ENCODE measurements around the gene CCNG1.
"Not testable (repeated sequence)": the region's sequence is repeated elsewhere in the genome, so short reads cannot be mapped to it uniquely, and the experiment has no call there.

Gene CCNG1

GRCh38 chr5:163445345-163445744, 8.0 kb downstream of the CCNG1 start:
- no peak for DNase-seq

- no peak for DNase-seq
Measured at GRCh38 chr5:163447191-163447590, 9.8 kb downstream of the CCNG1 start.

DNA sequence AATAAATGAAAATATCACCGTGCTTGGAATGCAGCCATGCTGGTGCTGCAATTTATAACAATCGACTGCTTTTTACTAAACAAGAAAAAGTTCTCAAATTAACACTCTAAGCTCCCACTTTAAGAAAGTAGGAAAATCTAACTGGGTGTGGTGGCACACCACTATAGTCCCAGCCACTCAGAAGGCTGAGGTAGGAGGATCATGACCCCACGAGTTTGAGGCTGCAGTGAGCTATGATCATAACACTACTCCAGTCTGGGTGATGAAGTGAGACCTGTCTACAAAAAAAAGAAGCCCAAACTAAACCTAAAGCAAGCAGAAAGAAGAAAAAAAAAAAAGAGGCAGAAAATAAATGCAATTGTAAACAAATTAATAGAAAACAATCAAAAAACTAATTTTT, 10.5 kb downstream of the CCNG1 start:
- DNase-seq: no peak

DNA sequence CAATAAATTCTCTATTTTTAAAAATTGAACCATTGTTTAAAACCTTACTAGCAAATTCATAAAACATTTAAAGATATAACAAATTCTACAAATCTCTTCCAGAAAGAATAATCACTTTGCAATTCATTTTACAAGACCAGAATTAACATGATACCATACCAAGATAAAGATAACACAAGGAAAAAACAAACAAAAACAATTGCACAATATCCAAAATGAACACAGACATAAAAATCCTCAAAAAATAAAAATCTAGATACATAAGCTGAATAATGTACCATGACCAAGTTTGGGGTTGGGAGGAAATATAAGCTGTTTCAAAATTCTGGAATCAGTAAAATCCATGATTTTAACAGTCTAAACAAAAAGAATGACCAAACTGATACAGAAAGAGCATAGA, 11.1 kb downstream of the CCNG1 start:
- no peak for DNase-seq

DNA sequence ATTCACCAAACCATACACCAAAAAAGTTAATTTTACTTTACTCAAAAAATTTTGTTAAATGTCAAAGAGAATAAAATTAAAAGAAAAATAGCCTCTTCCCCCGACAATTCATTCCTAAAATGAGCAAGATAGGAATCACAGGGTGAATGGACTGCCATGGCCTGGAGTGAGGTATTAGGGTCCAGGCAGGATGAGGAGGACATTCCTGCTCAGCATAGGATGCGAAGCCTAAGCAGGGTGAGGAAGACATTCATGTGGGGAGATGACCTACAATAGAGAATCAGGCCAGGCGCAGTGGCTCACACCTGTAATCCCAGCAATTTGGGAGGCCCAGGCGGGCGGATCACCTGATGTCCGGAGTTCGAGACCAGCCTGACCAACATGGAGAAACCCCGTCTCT, 14.1 kb downstream of the CCNG1 start:
- no peak for DNase-seq

DNA sequence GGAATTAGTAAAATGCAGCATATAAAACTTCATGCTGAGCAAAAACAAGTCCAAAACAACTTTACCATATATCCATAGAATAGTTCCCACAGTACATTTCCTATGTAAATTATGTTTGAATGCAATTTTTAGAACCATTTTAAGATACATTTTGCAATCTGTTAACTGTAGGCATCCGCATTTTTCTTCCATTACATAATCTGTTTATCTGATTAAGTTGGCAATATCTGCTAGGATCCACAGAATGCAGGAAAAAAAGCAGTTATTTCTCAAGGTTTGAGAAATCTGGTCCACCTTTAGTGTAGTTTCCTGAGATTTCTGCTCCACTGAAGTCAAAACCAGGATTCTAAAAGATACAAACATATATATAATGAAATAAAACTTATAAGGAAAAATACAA, 16.3 kb downstream of the CCNG1 start:
- no peak for DNase-seq

GRCh38 chr5:163455406-163455805, 18.0 kb downstream of the CCNG1 start:
- DNase-seq: not testable (repeated sequence)

- DNase-seq: no peak
Measured at GRCh38 chr5:163456029-163456589, 18.7 kb downstream of the CCNG1 start.

- no peak for DNase-seq
Measured at GRCh38 chr5:163456840-163457239, 19.4 kb downstream of the CCNG1 start.

- DNase-seq: no peak
Measured at GRCh38 chr5:163458778-163459385, 21.5 kb downstream of the CCNG1 start.

DNA sequence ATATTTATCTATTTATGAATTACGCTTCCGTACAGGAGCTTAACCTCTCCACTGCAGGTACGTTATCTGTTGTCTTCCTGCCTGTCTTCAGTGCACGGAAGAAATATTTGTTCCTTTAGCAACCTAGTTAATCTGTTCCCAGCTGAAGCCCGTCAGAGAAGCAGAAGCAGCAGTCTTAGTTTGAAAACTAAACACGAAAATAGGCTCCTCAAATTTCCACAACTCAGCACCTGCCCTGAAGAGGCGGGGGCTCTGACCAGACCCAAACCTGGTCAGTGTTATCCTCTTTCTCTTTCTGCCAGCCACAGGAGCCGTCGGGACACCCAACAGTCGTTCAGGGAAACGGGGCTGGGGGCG, 22.0 kb downstream of the CCNG1 start:
- DNase-seq: no peak

GRCh38 chr5:163459819-163460561, 22.6 kb downstream of the CCNG1 start, which contains the start of gene NUDCD2:
Gene NUDCD2 (minus strand): TSS chr5:163460102. CDS start chr5:163460050, 52 bp downstream.
- peak; percentile 89 for DNase-seq

DNA sequence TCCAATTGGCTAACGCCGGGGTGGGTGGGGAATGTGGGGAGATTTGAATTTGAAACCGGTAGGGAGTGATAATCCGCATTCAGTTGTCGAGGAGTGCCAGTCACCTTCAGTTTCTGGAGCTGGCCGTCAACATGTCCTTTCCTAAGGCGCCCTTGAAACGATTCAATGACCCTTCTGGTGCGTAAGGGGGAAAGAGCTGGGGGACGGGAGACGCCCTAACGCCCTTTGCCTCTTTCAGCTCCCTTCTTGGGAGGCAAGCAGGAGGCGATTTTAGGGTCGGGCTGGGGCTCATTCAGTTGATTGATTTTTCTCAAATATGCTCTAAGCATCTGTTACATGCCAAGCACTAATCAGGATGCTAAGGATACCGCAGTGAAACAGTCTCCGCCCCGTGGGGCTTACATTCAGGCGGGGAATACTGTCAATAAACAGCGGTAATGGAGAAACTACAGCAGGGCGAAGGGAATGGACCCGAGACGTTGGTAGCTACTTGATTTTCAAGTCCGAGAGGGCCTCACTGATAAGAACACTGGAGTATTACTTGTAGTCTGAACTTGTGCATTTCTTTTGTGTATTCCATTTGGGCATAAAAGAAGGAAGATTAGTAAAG, 23.3 kb downstream of the CCNG1 start, which contains the start of gene HMMR:
Gene HMMR (plus strand): TSS at position 71 of the 610 bp plus-strand sequence. CDS start 61 bp downstream, at position 132.
- DNase-seq: no peak

DNA sequence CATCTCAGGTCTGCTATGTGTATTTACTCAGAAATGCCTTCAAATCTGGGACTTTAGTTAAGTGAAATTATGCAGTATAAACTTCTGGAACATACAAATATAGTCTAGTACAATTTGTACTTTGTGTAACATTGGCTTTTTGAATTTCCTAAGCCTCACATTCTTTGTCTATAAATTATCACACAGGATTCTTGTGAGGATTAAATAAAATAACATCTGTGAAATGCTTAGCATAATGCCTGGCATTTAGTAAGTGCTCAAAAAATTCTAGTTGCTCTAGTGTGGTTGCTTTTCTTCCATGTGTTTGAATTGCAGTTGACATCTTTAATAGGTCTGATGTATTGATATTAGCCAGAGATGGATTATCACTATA, 25.7 kb downstream of the CCNG1 start:
- no peak for DNase-seq

DNA sequence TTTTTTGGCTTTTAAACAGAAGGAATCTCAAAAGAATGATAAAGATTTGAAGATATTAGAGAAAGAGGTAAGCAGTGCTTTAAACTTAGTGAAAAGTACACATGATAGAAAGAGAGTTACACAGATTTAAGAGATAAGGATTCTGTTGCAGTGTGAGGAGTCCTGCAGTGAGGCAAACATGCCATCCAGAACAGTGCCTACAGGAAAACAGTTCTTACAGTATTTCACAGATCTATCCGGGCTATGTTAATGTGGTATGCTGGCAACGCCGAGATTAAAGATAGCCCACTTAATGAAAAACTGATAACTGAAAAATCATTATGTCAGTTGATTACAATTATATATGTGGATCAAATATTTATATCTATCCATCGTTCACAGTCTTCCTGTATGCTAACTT, 30.3 kb downstream of the CCNG1 start:
- DNase-seq: no peak

DNA sequence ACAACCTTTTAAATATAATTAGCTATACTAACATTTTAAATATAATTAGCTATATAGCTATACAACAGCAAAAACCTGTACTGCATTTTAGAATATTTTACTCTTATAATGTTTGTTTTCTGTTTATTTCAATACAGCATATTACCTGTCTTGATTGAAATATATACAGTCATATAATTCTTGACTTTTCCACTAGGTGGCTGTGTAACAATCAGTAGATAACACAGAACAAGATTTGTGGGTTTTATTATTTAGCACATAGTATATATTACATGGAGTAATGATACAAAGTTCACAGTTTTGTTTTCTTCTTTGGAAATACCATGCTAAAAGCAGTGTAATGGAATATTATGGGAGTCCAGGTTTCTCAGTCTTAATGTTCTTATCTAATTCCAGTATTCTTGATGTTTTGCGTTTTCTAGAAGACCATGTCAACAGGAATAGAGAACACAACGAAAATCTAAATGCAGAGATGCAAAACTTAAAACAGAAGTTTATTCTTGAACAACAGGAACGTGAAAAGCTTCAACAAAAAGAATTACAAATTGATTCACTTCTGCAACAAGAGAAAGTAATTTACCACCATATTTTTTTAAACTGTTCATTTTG, 36.3 kb downstream of the CCNG1 start:
- DNase-seq: no peak

- DNase-seq: no peak
Measured at GRCh38 chr5:163475411-163475810, 38.0 kb downstream of the CCNG1 start.

DNA sequence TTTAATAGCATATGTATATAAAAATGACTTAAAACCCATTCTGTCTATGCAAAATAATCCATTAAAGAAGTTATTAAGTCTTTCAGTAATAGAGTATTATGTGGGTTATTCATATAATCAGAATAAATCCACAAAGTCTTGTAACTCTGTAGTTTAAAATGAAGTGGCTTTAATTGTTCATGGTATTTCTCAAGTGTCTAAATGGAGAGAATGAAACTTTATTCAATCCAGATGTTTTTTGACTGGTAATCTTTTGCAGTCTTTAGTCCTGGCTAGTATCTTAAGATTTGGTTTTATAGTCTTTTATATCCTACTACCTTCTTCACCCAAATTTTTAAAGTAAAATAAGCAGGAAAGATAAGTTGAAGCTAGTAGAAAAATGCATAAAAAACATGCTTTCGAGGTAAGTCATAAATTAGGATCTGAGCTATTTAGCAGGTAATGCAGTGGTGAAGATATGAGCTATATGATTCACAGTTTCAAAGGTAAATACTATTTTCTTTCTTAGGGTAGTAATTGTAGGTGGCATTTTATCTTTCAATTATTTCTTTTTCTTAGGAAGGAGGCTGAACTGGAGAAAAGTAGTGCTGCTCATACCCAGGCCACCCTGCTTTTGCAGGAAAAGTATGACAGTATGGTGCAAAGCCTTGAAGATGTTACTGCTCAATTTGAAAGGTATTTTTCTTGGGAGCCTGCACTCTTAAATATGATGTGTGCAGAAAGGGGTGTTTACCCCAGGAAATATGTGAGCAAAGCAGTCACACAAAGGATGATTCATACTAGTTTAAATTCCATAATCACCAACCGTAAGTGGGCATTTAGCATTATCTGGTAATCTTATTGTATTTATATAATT, 41.0 kb downstream of the CCNG1 start:
- no peak for DNase-seq

DNA sequence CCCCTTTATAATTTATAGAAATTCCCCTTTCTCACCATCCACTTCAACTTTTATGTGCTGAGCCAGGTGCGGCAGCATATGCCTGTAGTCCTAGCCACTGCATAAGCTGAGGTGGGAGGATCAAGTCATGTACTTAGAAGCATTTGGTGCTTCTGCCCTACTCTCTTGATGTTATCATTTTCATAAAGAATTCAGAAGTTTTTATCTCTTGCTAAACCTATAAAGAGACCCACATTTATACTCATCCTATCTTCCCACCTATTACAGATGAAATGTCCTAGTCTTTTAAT, 41.5 kb downstream of the CCNG1 start:
- DNase-seq: no peak

DNA sequence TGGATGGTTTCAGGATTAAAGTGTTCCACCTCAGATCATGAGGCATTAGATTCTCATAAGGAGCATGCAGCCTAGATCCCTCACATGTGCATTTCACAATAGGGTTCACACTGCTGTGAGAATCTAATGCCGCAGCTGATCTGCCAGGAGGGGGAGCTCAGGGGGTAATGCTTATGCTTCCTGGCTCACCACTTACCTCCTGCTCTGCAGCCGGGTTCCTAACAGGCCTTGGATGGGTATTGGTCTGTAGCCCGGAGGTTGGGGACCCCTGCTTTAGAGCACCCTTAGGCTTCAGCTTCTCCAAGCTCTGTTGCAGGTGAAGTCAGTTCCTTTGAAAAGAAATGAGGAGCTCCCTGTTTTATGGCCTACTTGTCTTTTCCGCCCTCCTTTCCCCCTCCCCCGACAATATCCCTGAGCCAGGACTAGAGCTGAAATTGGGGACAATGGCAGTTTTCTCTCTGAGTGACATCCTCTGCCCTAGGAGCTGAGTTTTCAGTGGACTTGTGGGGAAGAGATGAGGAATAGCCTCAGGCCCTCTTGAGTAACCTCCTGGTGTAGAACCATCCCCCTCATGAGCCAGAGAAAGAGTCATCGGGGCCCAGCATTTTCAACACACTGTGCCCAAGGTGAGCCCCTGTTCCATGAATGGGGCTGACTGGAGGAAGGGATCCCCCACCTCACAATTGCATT, 51.8 kb downstream of the CCNG1 start:
- DNase-seq: no peak

DNA sequence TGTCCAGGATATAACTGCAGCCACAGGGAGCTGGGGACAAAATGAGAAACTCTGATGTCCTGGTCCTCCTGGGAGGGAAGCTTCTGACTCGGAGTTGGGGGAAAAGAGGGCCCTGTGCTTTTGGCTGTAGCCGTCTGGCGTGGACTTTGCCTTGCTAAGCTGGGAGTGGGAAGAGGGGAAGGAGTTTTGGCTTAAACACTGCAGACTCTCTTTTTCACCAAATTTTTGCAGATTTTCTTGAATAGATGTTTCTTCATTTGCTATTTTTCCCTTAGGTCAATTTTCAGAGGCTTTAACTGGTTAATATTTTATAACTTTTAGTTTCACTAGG, 52.3 kb downstream of the CCNG1 start:
- no peak for DNase-seq
